Endodermal cell (in vitro differentiated cells): ENCODE measurements around the gene DGKG. TPM values are rescaled to one million over a fixed set of nuclear protein-coding genes. Genes with fewer than 3 reads are reported as not detected.
A peak's percentile ranks its signal among the peaks of the same experiment; 100 is the strongest.

ENCODE experiments used
- DNase-seq: peaks from one replicate; pipeline ENCODE4 v3.0.0-alpha.2; 2017
- H3K27ac ChIP-seq: 2 replicates; pipeline ENCODE4 v1.5.1; 2013; ENCODE audit warnings: mild to moderate bottlenecking, low read depth, low read length, moderate library complexity
- H3K27me3 ChIP-seq: 2 replicates; pipeline ENCODE4 v1.6.1; 2013; ENCODE audit warnings: mild to moderate bottlenecking, low read length, moderate library complexity; ENCODE audit not compliant: insufficient read depth, control insufficient read depth, poor library complexity, severe bottlenecking
- H3K36me3 ChIP-seq: 2 replicates; pipeline ENCODE4 v1.7.0; 2013; ENCODE audit warnings: mild to moderate bottlenecking, low read length, moderate library complexity; ENCODE audit not compliant: control insufficient read depth, insufficient read depth
- H3K4me1 ChIP-seq: one replicate; pipeline ENCODE4 v1.7.0; 2013; ENCODE audit warnings: low read length; ENCODE audit not compliant: control insufficient read depth, insufficient read depth
- H3K4me3 ChIP-seq: 2 replicates; pipeline ENCODE4 v1.5.1; 2013; ENCODE audit warnings: mild to moderate bottlenecking, low read length, moderate library complexity
- H3K9ac ChIP-seq: 2 replicates; pipeline ENCODE4 v1.6.1; 2013; ENCODE audit warnings: mild to moderate bottlenecking, low read length, moderate library complexity; ENCODE audit not compliant: poor library complexity, severe bottlenecking; ENCODE audit errors: extremely low read depth
- H3K9me3 ChIP-seq: 2 replicates; pipeline ENCODE4 v1.6.1; 2013; ENCODE audit warnings: mild to moderate bottlenecking, low read length, moderate library complexity; ENCODE audit not compliant: control insufficient read depth
- H3K27ac Mint-ChIP-seq: 2 replicates; pipeline ENCODE4 v1.8.0; 2020; ENCODE audit warnings: mixed read lengths
- H3K27me3 Mint-ChIP-seq: 2 replicates; pipeline ENCODE4 v1.8.0; 2021; ENCODE audit warnings: mild to moderate bottlenecking, mixed read lengths; ENCODE audit not compliant: insufficient read depth
- H3K36me3 Mint-ChIP-seq: 2 replicates; pipeline ENCODE4 v1.8.0; 2020; ENCODE audit warnings: low read depth, mixed read lengths
- H3K4me1 Mint-ChIP-seq: 2 replicates; pipeline ENCODE4 v1.8.0; 2020; ENCODE audit warnings: mixed read lengths
- H3K4me3 Mint-ChIP-seq: 2 replicates; pipeline ENCODE4 v1.8.0; 2020; ENCODE audit warnings: mild to moderate bottlenecking, moderate library complexity, mixed read lengths
- H3K9me3 Mint-ChIP-seq: 2 replicates; pipeline ENCODE4 v1.8.0; 2020; ENCODE audit warnings: mild to moderate bottlenecking, mixed read lengths
- WGBS, 2 experiments: methylation state at CpG; one replicate each; pipeline versions ENCODE4 v1.1.5 to v1.1.7; 2013; ENCODE audit warnings: missing lambda C conversion rate in 2 of 2, mixed read lengths in 1 of 2; ENCODE audit not compliant: insufficient coverage in 1 of 2, insufficient read length in 1 of 2; 5-methylcytosine and 5-hydroxymethylcytosine counted together
- total RNA-seq, 2 donors: library from RNA; stranded (reverse); fragmentation: NEBNext Ultra II Directional in 1 of 2; extraction: Animal tissue kit (Norgen Biotek cat#: 25700) in 1 of 2; gene quantifications; 2 replicates in 1 of 2; 3 replicates in 1 of 2; pipeline ENCODE4 v1.2.1, GENCODE V29; 2021
- TF ChIP-seq, protein P1 (sequence below): fragments of 200-600 bp; sonication (generic); conservative IDR thresholded peaks from 2 replicates; pipeline ENCODE4 v1.5.0; 2021; ENCODE audit warnings: antibody characterized with exemption, mild to moderate bottlenecking

Gene DGKG
- total RNA-seq, 2 donors from 2014 or later, result 0.86 to 1.8 TPM

DNA sequence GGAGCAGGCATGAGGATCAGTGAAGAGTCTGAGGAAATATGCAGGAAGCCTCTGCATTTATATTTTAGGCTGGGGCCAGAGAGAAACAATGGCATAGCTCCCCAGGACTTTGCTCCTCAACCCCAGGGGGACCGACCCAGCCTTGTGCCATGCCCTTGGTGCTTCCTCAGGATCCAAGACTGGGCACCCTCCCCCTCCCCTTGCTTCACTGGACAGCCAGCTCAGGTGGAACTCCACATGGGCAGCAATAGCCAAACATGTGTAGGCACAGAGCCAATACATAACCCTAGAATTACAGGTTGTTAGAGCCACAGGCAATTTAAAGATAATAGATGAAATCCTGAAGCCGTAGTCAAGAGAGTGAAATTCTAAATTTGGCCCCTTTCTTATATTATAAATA lies 180.1 kb downstream of the DGKG start:
- no peak overlapping the region for H3K27ac Mint-ChIP-seq
- Histone ChIP-seq H3K9ac (no peak overlapping the region), H3K4me1 (no peaks in the 10 kb centered on the region), H3K4me3 (no peak overlapping the region), H3K27me3 (peaks cover 22% of the 10 kb centered on the region), H3K9me3 (peaks cover 4% of the 10 kb centered on the region), H3K27ac (no peak overlapping the region), H3K36me3 (no peaks in the 10 kb centered on the region)
- H3K9me3 Mint-ChIP-seq, result peaks cover 4% of the 10 kb centered on the region
- peaks cover 9% of the 10 kb centered on the region for H3K4me1 Mint-ChIP-seq
- WGBS, 2 experiments, result 80 to 91% methylated on average over 2 of the region's 2 CpGs
- H3K36me3 Mint-ChIP-seq, result no peaks in the 10 kb centered on the region
- peaks cover 30% of the 10 kb centered on the region for H3K27me3 Mint-ChIP-seq
- TF ChIP-seq, protein P1, sequence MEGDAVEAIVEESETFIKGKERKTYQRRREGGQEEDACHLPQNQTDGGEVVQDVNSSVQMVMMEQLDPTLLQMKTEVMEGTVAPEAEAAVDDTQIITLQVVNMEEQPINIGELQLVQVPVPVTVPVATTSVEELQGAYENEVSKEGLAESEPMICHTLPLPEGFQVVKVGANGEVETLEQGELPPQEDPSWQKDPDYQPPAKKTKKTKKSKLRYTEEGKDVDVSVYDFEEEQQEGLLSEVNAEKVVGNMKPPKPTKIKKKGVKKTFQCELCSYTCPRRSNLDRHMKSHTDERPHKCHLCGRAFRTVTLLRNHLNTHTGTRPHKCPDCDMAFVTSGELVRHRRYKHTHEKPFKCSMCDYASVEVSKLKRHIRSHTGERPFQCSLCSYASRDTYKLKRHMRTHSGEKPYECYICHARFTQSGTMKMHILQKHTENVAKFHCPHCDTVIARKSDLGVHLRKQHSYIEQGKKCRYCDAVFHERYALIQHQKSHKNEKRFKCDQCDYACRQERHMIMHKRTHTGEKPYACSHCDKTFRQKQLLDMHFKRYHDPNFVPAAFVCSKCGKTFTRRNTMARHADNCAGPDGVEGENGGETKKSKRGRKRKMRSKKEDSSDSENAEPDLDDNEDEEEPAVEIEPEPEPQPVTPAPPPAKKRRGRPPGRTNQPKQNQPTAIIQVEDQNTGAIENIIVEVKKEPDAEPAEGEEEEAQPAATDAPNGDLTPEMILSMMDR, result no peak
- no peak for DNase-seq
- no peak overlapping the region for H3K4me3 Mint-ChIP-seq

DNA sequence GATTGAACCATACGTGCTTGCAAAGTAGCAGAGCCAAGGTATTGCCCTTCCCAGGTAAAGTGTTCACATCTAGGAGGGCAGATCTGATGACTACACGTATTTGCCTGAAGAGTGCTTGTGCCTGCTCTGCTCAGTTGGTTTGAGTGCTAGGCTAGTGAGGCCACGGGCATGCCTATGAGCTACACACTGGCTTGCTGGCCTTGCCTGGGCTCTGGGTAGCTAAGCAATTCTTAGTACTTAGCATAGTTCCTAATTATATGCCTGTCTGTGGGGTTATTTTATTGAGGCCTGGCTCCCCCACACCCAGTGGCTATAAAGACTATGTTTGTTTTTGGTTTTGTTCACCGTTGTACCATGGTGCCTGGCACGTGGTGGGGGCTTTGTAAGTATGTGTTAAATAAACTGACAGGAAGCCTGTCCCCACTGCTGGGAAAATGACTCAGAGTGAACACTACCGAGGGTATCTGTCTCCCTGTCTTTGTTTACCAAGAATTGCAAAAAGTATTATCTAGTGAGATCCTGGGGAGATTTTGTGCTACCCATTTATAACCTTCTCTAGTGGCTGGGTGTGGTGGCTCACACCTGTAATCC lies 181.0 kb downstream of the DGKG start:
- no peaks in the 10 kb centered on the region for H3K36me3 ChIP-seq
- no peaks in the 10 kb centered on the region for H3K4me1 ChIP-seq
- Mint-ChIP-seq H3K27me3 (peaks cover 22% of the 10 kb centered on the region), H3K9me3 (peaks cover 4% of the 10 kb centered on the region), H3K4me1 (peaks cover 10% of the 10 kb centered on the region), H3K4me3 (no peak overlapping the region), H3K36me3 (no peaks in the 10 kb centered on the region), H3K27ac (no peak overlapping the region)
- peaks cover 4% of the 10 kb centered on the region for H3K9me3 ChIP-seq
- WGBS, 2 experiments, result 84 to 88% methylated on average over 4 to 6 of the region's 6 CpGs
- DNase-seq, result peak; percentile 30
- no peak overlapping the region for H3K9ac ChIP-seq
- H3K27me3 ChIP-seq, result peaks cover 13% of the 10 kb centered on the region
- no peak overlapping the region for H3K27ac ChIP-seq
- no peak overlapping the region for H3K4me3 ChIP-seq
- TF ChIP-seq, protein P1, result no peak

DNA sequence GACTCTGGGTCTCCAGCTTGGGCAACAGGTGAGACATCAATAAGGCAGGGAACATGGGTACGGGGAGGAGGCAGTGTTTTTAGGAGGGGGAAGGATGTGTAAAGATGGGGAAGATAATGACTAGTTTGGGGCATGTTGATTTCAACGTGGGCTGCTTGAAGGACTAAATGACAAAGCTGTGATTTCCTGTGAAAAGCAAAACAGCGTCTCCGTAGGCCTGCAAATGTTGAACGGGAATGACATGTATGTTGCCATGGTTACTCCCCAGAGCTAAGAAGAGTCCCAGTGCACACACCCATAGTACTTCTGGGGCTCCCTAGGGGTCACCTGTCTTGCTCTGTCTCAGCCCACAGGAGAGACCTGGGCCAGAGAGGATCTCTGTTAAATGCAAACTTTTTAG lies 181.9 kb downstream of the DGKG start:
- Histone ChIP-seq H3K27ac (no peak overlapping the region), H3K9ac (no peak overlapping the region), H3K36me3 (no peaks in the 10 kb centered on the region), H3K4me3 (no peak overlapping the region), H3K4me1 (no peaks in the 10 kb centered on the region), H3K27me3 (peaks cover 14% of the 10 kb centered on the region), H3K9me3 (peaks cover 4% of the 10 kb centered on the region)
- Mint-ChIP-seq H3K27me3 (peaks cover 17% of the 10 kb centered on the region), H3K36me3 (no peaks in the 10 kb centered on the region), H3K4me3 (no peak overlapping the region), H3K4me1 (peaks cover 12% of the 10 kb centered on the region), H3K27ac (no peak overlapping the region), H3K9me3 (peaks cover 4% of the 10 kb centered on the region)
- TF ChIP-seq, protein P1, result no peak
- WGBS, 2 experiments, result 91 to 92% methylated on average over 5 of the region's 5 CpGs
- DNase-seq, result peak; percentile 13
